EL (cell line): ENCODE data around the gene SPNS1.

Source experiments
- DNase-seq: peaks from one replicate; pipeline ENCODE4 v3.0.0-alpha.2; 2016

The SPNS1 gene

GRCh38 chr16:28991687-28992086 lies 17.1 kb downstream of the SPNS1 start:
- DNase-seq: no peak

GRCh38 chr16:28992496-28992895 lies 17.9 kb downstream of the SPNS1 start:
- DNase-seq: no peak

GRCh38 chr16:28998837-28999236 lies 24.3 kb downstream of the SPNS1 start:
- no peak for DNase-seq

GRCh38 chr16:28999577-28999976 lies 25.0 kb downstream of the SPNS1 start:
- no peak for DNase-seq

- DNase-seq: no peak
These were observed 25.4 kb downstream of the SPNS1 start for GRCh38 chr16:29000019-29000418.

GRCh38 chr16:29004496-29005139 lies 30.0 kb downstream of the SPNS1 start:
- peak; percentile 76 for DNase-seq

- peak; percentile 83 for DNase-seq
These were observed 33.4 kb downstream of the SPNS1 start for GRCh38 chr16:29007730-29008593.

- no peak for DNase-seq
These were observed 34.7 kb downstream of the SPNS1 start for GRCh38 chr16:29009050-29009837.

- no peak for DNase-seq
These were observed 35.2 kb downstream of the SPNS1 start for GRCh38 chr16:29009838-29010166.

GRCh38 chr16:29011112-29011511 lies 36.5 kb downstream of the SPNS1 start:
- DNase-seq: no peak

GRCh38 chr16:29011851-29012250 lies 37.3 kb downstream of the SPNS1 start:
- no peak for DNase-seq

- DNase-seq: no peak
These were observed 38.5 kb downstream of the SPNS1 start for GRCh38 chr16:29012913-29013553.

- DNase-seq: no peak
These were observed 40.0 kb downstream of the SPNS1 start for GRCh38 chr16:29014561-29015069.

- no peak for DNase-seq
These were observed 47.6 kb downstream of the SPNS1 start for GRCh38 chr16:29022196-29022595.

GRCh38 chr16:29023279-29024277 lies 49.0 kb downstream of the SPNS1 start:
- DNase-seq: peak; percentile 36

- DNase-seq: no peak
These were observed 49.7 kb downstream of the SPNS1 start for GRCh38 chr16:29024278-29024677.

- DNase-seq: no peak
These were observed 50.6 kb downstream of the SPNS1 start for GRCh38 chr16:29025218-29025617.

GRCh38 chr16:29025735-29026134 lies 51.2 kb downstream of the SPNS1 start:
- DNase-seq: no peak

- DNase-seq: no peak
These were observed 54.0 kb downstream of the SPNS1 start for GRCh38 chr16:29028457-29029167.

GRCh38 chr16:29029168-29029994 lies 54.8 kb downstream of the SPNS1 start:
- DNase-seq: peak; percentile 95
